ENCODE data around the gene CHD9NB.

GRCh38 chr16:53067675-53068074 is 15.0 kb upstream of the CHD9NB start:
- TF ChIP-seq CTCF (IDR thresholded peaks at IDR 0.05) (no peak), POLR2A (IDR thresholded peaks at IDR 0.05) (no peak)
